CD4-positive, alpha-beta T cell (primary cell): ENCODE results near the gene CDH13. TPM values are rescaled to one million over a fixed set of nuclear protein-coding genes. Genes with fewer than 3 reads are reported as not detected.

ENCODE experiments used
- ATAC-seq: fragments of 200-7000 bp; cut with Tn5 transposase; one replicate; pipeline ENCODE4 v1.10.0; 2022; ENCODE audit warnings: mild to moderate bottlenecking; ENCODE audit not compliant: poor library complexity
- CTCF ChIA-PET: fragments of 350-600 bp; sonication (Branson Sonifier 250); formaldehyde crosslinking; loops from one replicate; lab custom pipeline; 2021; ENCODE audit warnings: antibody characterized with exemption, inconsistent platforms; lab: Charles Lee
- POLR2A ChIA-PET: fragments of 350-600 bp; sonication (Branson Sonifier 250); formaldehyde crosslinking; loops from one replicate; lab custom pipeline; 2021; ENCODE audit warnings: antibody characterized with exemption, inconsistent platforms; lab: Charles Lee
- DNase-seq, 14 experiments: peaks; one replicate each; pipeline ENCODE4 v3.0.0-alpha.2; 2013 to 2020; ENCODE audit warnings: mixed read lengths in 2 of 14
- H3K27ac ChIP-seq, 2 donors: one replicate each; pipeline versions ENCODE4 v1.5.1 to v1.7.0; 2013; ENCODE audit warnings: low read length in 2 of 2, low read depth in 1 of 2, mild to moderate bottlenecking in 1 of 2
- H3K27me3 ChIP-seq, 2 experiments: 1 replicate in 1 of 2; 2 replicates in 1 of 2; pipeline versions ENCODE4 v1.6.1 to v1.7.0; 2013; ENCODE audit warnings: low read length in 2 of 2, control low read depth in 1 of 2, mild to moderate bottlenecking in 1 of 2, moderate library complexity in 1 of 2; ENCODE audit not compliant: insufficient read depth in 2 of 2, control insufficient read depth in 1 of 2
- H3K36me3 ChIP-seq: one replicate; pipeline ENCODE4 v1.6.1; 2013; ENCODE audit warnings: low read length, control low read depth; ENCODE audit not compliant: insufficient read depth
- H3K4me1 ChIP-seq: one replicate; pipeline ENCODE4 v1.6.1; 2013; ENCODE audit warnings: low read length, control low read depth; ENCODE audit not compliant: insufficient read depth
- H3K4me3 ChIP-seq: one replicate; pipeline ENCODE4 v1.5.1; 2013; ENCODE audit warnings: mild to moderate bottlenecking, low read length, moderate library complexity
- H3K9me3 ChIP-seq, 2 experiments: 1 replicate in 1 of 2; 2 replicates in 1 of 2; pipeline versions ENCODE4 v1.6.1 to v1.7.0; 2013; ENCODE audit warnings: low read length in 2 of 2, mild to moderate bottlenecking in 2 of 2, control low read depth in 1 of 2, moderate library complexity in 1 of 2; ENCODE audit not compliant: control insufficient read depth in 1 of 2, insufficient read depth in 1 of 2
- H3K27ac Mint-ChIP-seq: one replicate; pipeline ENCODE4 v1.8.0; 2020; ENCODE audit warnings: mixed read lengths
- H3K27me3 Mint-ChIP-seq: one replicate; pipeline ENCODE4 v1.8.0; 2021; ENCODE audit warnings: mixed read lengths
- H3K36me3 Mint-ChIP-seq: one replicate; pipeline ENCODE4 v1.8.0; 2021; ENCODE audit warnings: low read depth, mixed read lengths
- H3K4me1 Mint-ChIP-seq: one replicate; pipeline ENCODE4 v1.8.0; 2021; ENCODE audit warnings: low read depth, mixed read lengths
- H3K4me3 Mint-ChIP-seq: one replicate; pipeline ENCODE4 v1.8.0; 2020; ENCODE audit warnings: mild to moderate bottlenecking, mixed read lengths
- H3K9me3 Mint-ChIP-seq: one replicate; pipeline ENCODE4 v1.8.0; 2020; ENCODE audit warnings: mixed read lengths
- CTCF ChIP-seq: fragments of 200-600 bp; IDR thresholded peaks from one replicate; pipeline ENCODE4 v1.8.0; 2022; ENCODE audit warnings: antibody characterized with exemption, mild to moderate bottlenecking
- intact Hi-C, 2 experiments: fragments of 100-400 bp; cut with DNase I in 1 of 2; cut with micrococcal nuclease in 1 of 2; formaldehyde crosslinking; loops; one replicate each; pipeline versions ENCODE4 v1.15.1 to v1.9.0; 2023 to 2025; cut with DNase I, micrococcal nuclease
- total RNA-seq, 174 experiments: library from RNA in 2 of 174; stranded (reverse) in 2 of 174; gene quantifications; one replicate each; pipeline ENCODE4 v1.2.3 and lab custom pipeline; 2021 to 2026

The CDH13 gene
- total RNA-seq, 2 experiments from 2014 or later = not detected

- intact Hi-C loops = no loop called here
- POLR2A ChIA-PET = no interaction called here
Measured at GRCh38 chr16:82830944-82831343, 204.2 kb downstream of the CDH13 start.

GRCh38 chr16:82832821-82833220, 206.1 kb downstream of the CDH13 start:
- no peak for ATAC-seq
- Histone ChIP-seq H3K27me3 (no peaks in the 10 kb centered on the region), H3K4me1 (no peaks in the 10 kb centered on the region), H3K9me3 (no peaks in the 10 kb centered on the region), H3K36me3 (no peaks in the 10 kb centered on the region), H3K4me3 (no peak overlapping the region), H3K27ac (no peak overlapping the region)
- Mint-ChIP-seq H3K36me3 (no peaks in the 10 kb centered on the region), H3K27ac (no peak overlapping the region), H3K4me3 (no peak overlapping the region), H3K4me1 (no peaks in the 10 kb centered on the region), H3K27me3 (no peaks in the 10 kb centered on the region), H3K9me3 (no peaks in the 10 kb centered on the region)
- POLR2A ChIA-PET = no interaction called here
- intact Hi-C loops = no loop called here
- DNase-seq = no peak
- no peak for TF ChIP-seq CTCF
- CTCF ChIA-PET = no interaction called here

More at GRCh38 chr16:82830944-82831343, 204.2 kb downstream of the CDH13 start:
- no peaks in the 10 kb centered on the region for H3K9me3 Mint-ChIP-seq
- Histone ChIP-seq H3K36me3 (no peaks in the 10 kb centered on the region), H3K4me3 (no peak overlapping the region), H3K9me3 (peaks cover 0 to under 1% of the 10 kb centered on the region in 2 experiments), H3K27me3 (no peaks in the 10 kb centered on the region), H3K27ac (no peak overlapping the region), H3K4me1 (no peaks in the 10 kb centered on the region)
- no peak for TF ChIP-seq CTCF
- no peaks in the 10 kb centered on the region for H3K27me3 Mint-ChIP-seq
- H3K4me1 Mint-ChIP-seq = no peaks in the 10 kb centered on the region
- H3K36me3 Mint-ChIP-seq = no peaks in the 10 kb centered on the region
- CTCF ChIA-PET = no interaction called here
- ATAC-seq (no peak), DNase-seq (no peak)
- no peak overlapping the region for H3K4me3 Mint-ChIP-seq
- no peak overlapping the region for H3K27ac Mint-ChIP-seq

- no peak for DNase-seq
- Mint-ChIP-seq H3K27me3 (no peaks in the 10 kb centered on the region), H3K4me3 (no peak overlapping the region), H3K36me3 (no peaks in the 10 kb centered on the region), H3K27ac (no peak overlapping the region), H3K9me3 (no peaks in the 10 kb centered on the region), H3K4me1 (no peaks in the 10 kb centered on the region)
- Histone ChIP-seq H3K4me1 (no peaks in the 10 kb centered on the region), H3K27me3 (no peaks in the 10 kb centered on the region), H3K36me3 (no peaks in the 10 kb centered on the region), H3K4me3 (no peak overlapping the region), H3K27ac (no peak overlapping the region), H3K9me3 (no peaks in the 10 kb centered on the region)
- intact Hi-C loops = no loop called here
- CTCF ChIA-PET = no interaction called here
- POLR2A ChIA-PET = no interaction called here
- ATAC-seq = no peak
- TF ChIP-seq CTCF = no peak
Measured at GRCh38 chr16:82833378-82833993, 206.7 kb downstream of the CDH13 start.
